HG03095 (cell line): Measurements from ENCODE around the gene FAM174B.

ENCODE experiments used
- ATAC-seq: cut with Tn5 transposase; IDR thresholded peaks from one replicate; pipeline ENCODE4 v1.9.1; 2021; ENCODE audit warnings: moderate library complexity; ENCODE audit not compliant: unreplicated experiment

Gene FAM174B

DNA sequence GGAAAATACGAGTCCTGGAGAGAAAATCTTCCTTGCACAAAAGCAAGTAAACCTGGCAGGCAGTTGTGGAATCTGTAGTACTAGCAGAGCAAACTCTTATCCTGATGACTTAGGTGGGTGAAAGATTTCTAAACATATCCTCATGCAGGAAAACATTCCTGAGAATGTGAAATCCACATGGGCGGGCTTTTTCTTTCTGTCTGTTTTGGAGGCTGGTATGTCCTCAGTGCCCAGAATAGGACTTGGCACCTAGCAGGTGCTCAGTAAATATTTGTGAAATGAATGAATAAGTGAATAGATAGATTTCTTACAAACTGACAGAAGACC is 53.3 kb downstream of the FAM174B start:
- ATAC-seq: no peak

DNA sequence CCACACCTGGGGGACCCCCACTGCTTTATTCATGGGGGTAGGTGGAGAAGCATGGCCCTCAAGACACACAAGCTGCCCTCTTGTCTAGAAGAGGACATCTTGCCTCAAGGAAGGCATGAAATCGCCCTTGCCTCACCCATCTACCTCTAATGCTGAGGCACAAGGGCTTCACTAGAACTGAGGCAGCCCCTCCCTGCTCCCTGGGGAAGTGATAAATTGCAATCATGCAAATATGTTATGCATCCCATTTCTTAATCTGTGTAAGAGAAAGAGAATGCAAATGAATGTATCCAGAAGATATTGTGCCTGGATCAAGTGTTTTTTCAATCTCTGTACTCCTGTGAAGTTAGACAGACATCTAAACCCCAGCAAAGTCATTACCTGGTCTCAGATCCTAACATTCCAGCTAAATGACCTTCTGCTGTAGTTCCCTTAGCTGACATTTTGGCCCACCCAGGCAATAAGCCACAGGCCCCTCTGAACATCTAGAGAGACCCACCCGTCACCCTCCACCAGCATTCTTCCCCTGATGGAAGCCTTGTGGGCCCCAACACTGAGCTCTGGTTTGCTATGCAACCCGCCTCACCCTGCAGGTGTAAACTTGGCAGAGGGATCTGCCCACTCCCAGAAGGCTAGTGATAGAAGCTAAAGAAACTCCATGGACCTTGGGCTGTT is 53.8 kb downstream of the FAM174B start:
- no peak for ATAC-seq

DNA sequence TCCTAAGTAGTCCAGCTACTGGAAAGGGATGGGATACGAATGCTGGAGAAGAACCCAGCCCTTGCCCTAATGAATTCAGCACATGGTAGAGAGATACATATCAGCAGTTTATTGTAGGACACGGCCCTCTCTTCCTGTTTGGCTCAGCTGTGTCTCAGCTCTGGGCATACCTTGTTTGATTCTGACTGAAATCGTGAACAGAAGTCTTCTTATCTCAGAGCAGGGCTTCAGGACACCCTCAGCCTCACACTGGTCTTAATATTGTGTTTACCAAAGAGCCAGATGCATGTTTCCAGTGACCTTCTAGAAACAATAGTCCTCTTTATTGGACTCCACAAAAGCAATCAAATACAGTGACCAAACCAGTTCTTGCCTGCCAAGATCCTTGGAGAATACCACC is 54.7 kb downstream of the FAM174B start:
- ATAC-seq: no peak

DNA sequence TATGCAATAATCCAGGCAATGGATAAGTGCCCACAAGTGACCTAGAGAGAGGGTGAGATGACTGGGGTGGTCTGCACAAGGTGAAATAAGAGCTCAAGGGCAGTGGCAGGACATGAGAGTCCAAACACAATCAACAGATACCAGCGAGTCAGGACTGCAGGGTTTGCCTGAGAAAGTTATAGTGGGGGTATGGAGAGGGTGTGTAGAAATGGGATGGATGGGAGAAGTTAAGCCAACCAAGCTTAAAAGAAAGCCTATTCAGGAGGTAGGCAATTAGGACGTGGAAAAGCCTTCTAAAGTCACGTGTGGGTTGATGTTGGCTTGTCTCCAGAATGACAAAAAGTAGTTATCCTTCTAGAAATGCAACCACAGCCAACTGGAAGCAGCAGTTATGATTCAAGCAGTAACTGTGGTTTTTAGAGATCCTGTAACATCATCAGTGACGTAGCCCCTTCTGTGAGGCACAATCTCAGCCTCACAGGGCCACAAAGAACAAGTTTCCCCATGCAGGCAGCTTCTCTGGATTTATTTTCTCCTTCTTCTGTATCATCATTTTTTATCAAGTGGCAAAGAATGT is 56.1 kb downstream of the FAM174B start:
- no peak for ATAC-seq

DNA sequence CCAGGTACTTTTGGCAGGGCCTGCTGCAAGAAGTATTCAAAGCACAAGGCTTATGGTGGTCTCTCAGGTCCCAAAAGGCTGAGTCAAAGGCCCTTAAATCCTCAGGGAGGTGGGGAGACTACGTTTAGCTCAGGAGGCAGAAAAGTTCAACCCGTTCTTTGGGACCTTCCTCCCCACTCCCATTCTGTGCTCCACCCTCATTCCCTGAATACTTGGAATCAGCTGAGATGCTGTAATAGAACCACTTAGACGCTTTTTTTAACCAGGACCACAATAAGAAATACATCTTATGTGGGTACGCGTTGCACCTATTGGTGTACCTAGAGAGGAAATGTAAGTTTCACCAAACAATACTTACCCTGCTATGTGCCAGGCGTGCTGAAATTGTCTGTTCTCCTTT is 58.0 kb downstream of the FAM174B start:
- ATAC-seq: no peak

DNA sequence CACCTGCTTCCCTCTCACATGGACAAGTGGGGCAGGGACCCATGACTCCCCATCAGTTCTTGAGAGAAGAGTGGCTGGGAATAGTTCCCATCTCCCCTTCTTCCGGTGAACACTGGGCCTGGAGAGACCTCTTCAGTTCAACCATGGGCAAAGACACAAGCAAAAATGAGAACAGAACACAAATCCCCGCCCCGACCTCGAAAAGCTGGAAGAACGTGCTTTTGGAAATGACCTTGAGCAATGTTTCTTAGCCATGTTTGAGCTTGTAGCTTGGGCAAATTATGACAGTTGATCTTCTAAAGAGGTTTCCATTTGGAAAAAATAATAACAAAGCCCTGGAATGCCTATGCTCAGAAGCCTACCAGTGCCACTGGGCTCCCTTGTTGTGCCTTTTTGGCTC is 59.0 kb downstream of the FAM174B start:
- ATAC-seq: no peak

DNA sequence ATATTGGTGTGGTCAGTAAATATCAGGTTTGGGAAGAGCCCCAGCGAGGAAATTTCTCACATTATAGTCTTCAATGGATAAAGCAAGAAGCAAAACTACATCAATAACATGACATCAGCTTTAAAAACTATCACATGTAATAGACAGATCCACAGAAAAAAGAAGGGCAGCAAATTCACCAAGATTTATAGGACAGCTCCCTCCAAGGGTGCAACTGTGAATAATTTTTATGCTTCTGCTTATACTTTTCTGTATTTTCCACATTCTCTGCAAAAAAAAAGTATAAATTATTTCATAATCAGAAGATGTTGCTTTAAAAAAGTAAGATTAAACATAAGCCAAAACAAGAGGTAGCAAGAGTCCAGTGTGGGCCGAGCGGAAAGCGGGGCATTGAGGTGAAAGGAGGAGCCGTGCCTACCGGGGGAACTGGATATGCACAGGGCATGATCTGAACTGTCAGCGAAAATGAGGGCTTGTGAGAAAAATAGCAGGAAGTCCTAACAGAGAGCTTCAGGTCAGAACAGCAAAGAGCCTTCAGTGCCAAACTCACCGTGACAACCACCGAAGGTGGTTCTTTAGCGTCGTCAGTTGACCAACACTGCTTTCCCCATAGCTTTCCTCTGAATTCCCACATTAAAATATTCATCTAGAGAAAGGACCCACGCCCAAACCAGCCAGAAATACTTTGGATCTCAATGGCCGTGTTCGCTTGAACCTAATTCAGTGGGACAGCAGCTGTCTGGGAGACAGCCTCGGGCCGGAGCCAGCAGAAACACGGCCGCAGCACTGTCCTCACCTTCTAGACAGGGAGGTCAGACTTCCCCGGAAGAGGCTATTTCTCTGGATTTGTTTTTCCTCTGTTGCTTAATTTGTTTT is 59.8 kb downstream of the FAM174B start:
- no peak for ATAC-seq

DNA sequence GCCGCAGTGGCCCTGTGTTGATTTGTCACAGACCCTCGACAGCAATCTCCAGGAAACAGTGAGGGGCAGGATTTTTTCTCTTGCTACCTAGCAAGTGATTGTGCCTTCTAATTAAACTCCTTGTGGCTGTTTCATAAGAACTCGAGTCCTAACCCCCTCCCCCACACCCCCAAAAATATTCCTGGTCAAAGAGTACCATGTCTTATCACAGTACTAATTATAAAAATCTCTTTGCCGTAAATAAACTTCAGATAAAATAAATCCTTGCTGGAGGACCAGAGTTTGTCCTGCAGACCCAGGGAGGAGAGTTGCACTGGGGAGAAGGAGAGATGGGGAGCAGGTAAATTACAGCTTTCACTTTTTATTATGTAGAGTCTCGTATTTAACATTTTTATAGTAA is 64.3 kb downstream of the FAM174B start:
- ATAC-seq: no peak

DNA sequence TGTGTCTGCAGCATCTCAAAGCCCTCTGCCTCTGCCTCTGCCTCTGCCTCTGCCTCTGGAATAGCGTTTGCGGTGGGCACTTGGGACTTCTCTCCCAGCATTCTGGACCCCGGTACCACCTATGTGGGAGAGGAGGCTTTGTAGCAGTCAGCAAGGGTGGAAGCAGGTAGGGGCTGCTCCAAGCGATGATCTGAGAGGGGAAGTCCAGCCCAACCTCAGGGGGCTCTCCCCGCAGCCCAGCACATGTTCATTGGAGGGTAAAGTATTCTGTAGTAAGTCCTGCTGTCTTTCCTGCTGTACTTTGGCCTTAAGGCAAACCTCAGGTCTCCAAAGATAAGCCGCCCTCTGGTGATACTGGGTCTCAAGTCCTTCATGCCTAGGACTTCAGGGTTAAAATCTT is 68.6 kb downstream of the FAM174B start:
- no peak for ATAC-seq

DNA sequence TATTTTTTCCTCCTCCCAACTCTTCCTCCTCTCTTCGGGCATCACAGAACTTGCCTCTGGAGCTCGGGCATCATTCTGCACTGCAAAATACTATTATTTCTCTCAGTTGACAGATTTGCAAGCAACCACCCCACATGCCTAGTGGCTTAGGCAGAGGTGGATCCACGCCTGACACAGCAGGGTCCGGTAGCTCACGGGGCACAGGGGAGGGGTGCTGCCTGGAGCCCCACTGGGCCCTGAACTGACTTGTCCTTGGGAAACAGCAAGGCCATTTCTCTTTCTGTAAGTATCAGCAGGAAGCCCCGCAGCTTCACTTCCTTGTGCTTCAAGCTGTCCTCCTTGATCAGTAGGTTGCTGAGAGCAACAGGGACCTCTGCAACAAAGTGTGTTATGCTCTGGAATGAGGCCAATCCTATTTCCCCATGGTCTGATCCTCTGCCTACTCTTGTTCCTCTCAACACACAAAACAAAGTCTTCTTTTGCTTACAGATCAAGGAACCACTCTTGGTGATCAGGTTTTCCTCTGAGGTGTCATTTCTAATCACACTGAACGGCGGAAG is 69.1 kb downstream of the FAM174B start:
- no peak for ATAC-seq

DNA sequence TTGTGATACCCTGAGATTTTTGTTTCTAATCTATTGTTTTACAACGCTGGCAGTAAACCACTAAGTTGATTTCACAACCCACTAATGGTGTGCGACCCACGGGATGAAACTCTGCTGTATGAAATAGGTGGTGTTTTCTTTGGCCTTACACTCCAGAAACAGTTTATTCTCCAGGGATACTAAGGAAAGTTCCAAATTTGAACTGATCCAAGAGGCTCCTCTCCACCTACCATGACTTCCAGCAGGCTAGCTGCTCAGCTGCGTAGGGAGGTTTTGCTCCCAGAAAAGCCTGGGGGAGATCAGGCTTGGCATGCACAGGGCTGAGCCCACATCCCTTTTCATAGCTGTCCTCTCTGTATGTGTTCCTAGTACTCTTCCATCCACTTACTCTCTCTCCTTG is 71.5 kb downstream of the FAM174B start:
- no peak for ATAC-seq

DNA sequence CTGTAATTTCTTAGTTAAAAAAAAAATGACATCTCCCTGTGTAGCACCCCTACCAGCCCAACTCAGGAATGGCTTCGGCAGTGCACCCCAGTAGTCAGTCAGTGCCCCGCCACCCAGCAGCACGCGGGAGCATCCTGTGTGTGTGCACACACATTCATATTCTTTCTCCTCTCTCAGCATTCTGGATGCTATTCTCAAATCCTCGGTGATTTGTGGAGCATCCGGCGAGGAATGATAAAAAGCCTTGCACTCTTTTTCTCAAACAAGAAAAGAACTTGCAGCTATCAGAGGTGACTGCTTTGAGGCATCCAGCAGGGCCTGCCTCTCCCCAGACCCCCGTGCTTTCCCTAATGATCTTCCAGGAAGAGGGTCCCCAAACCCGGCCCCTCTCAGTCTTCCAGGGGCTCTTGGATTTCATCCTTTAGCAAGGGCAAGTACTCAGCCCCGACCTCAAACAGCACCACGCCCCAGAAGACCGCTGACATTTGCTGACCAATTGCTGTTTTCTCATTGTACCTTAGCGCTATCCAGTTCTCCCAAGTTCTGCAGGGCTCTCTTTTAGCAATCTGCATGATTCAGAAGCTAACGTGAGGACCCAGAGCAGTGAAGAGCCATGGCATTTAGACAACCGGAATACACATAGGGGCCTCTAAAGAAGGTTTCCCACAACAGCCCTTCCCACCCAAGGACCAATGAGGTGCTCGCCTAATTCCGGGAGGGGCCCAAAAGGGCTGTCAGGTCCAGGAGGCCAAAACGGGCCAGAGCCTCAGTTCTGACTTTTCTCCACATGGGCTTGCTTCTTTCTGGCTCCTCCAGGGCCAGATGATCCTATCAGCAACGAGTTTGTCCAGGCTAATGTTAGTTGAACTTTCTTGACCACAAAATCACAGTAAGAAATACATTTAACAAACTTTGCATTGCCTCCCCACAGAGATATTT is 72.2 kb downstream of the FAM174B start:
- ATAC-seq: no peak

DNA sequence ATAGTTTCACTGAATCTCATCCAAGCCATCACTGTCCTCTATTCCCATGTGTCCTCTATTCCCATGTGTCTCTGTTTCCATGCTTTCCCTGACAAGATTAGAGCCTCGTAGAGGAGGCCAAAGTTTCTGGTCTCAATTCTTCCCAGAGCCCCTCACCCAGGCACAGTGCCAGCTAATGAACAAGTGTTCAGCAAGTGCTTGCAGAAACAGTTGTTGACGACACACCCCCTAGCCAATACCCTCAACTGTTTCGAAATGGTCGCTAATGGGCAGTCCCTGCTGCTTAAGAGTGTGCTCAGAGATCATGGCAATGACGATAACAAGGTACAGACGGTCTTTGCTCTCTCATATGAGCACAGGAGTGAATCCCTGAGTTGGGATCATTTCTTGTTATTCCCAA is 73.4 kb downstream of the FAM174B start:
- no peak for ATAC-seq

DNA sequence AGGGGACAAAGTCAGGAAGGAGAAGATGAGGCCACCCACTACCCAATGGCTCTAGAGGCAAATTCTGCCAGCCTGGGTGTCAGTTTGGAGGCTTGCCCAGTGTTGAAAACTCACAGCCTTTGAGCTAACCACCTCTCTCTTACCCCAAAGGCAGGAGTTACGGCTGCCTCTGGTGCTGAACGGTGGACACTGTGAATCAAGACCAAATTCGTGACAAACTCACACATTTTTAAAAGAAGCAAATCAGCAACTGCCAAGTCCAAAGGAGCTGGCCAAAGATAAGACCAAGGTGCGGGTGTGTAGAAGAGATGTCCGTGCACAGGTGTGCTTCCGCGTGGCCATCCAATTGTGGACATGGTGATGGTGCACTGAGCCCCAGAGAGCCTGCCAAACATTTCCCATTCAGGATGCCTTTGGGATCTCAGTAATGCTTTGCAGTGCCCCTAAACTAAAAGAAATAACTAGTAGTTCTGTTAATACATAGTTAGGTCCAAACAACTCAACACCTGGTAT is 74.6 kb downstream of the FAM174B start:
- ATAC-seq: no peak

DNA sequence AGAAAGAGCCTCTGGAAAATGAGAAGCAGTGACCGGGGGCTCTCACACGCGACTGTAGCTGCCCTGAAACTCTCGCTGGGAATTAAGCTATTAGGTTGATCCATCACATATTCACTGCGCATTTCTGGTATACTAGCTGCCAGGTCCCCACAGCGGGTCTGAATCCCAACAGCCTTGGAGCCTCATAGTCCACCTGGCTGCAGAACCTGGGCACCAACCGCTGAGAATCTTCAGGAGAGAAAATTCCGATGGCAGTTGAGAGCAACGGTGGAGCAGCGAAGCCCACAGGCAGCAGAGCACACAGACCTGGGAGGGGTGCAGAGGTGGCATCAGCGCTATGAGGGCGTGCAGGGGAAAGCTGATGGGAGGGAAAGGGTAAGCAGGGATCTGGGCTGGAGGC is 75.1 kb downstream of the FAM174B start:
- no peak for ATAC-seq

DNA sequence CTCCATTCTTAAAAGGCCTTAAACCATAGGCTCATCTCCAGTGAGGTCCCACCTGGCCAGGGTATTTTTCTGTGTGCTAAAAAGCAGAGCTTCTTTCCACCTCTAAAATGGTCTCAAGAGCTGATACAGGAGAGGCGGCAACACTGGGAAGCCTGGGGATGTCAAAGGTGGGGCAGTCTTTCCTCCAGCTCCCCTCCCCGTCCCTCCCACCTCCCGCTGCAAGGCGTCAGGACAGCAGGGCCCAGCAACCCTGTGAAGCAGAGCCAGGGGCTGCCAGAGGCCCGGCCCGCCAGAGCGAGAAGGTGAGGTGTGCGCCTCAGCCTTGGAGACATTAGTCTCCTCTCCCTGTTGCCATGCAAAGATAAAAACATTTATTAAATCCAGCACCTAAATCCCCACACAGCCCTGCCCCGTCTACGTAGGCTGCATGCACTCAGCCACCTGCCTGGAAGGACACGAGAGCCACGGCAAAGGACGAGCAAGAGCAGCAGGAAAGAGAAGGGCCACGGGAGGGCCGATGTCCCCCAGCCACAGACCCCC is 75.6 kb downstream of the FAM174B start:
- ATAC-seq: no peak

DNA sequence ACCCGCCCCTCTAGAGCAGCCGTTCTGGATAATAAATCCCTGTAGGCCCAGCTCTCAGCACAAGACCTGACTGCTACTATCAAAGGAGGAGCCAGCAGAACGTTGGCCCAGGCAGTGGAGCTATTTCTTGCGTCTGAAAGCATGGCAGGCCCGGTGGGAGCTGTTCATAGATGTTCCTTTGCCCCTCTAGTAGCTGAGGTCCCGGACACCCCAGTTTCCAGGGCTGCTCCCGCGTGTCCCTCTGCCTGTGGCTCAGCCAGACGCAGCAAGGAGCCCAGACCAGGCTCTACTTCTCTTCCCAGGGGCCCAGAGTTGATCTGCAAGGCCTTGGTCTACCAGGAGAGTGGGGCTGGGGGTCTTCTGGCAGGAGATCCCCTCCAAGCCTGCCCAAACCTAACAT is 76.1 kb downstream of the FAM174B start:
- no peak for ATAC-seq

DNA sequence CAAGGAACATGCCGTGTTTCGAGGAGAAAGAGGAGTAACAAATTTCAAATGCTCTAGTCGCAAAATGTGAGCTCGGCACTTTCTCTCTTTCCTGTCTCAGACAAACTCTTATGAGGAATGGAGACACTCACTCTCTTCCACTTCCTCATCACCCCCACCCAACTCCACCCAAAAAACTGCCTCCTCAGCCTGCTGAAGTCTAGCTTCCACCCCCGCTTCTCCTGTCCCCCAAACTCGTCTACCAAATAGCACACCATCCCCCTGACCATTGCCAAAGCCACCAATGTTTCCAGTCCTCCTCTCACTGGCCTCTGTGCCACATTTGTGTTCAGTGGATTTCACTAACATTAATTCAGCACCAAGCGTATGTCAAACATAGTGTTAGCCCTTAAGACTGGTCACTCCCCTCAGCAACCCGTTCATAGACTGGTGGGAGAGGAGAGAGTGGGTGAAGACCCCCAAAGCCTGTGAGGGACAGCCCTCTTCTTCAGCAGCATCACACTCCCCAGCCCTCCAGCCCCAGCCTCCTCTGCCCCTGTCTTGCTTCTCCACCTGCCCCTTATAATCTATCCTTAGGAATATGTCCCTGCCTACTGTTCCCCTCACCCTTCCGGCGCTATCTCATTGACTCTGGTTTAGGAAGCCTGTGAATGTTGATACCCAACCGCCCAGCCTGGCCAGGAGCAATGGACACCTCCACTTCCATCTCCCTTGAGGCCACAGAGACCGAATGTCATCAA is 77.3 kb downstream of the FAM174B start:
- ATAC-seq: no peak

DNA sequence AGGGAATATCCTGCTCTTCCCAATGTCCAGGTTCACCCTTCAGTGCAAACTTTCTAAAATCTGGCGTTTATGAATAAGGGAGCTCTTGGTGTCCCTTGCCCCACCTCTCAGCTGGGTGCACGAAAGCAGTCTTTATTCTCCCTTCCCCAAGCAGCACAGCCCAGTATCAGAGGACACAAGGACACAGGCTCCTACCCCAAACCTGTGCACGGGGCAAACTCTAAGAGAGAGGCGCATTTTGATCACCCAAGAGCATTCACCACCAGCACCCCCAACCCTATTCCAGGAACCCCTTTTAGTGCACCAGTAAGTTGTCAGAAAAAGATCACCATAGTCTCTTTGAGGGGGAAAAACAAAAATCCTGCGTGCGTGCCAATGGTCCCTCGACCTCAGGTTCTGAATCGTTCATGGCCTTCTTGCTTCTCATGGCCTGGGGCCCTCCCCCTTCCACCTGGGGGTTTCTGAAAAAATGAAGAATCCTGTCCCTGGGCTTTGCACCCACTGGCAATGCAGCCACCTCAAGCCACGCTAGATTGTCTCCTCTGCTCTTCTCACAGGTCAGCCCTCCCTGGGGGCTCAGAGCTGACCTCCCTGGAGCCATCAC is 78.9 kb downstream of the FAM174B start:
- no peak for ATAC-seq
